HEK293 (cell line): Measurements from ENCODE around the gene PBLD.

Experiments used
- CTCF ChIP-seq: fragments of 450-650 bp; formaldehyde crosslinking; IDR thresholded peaks from 2 replicates; pipeline ENCODE4 v1.5.1; 2016; ENCODE audit warnings: missing biosample characterization, missing genetic modification characterization
- SALL2 ChIP-seq: fragments of 450-650 bp; formaldehyde crosslinking; IDR thresholded peaks from 2 replicates; pipeline ENCODE4 v1.5.0; 2017; ENCODE audit warnings: missing biosample characterization, mild to moderate bottlenecking, missing genetic modification characterization, borderline replicate concordance
- ZNF248 ChIP-seq: fragments of 450-650 bp; formaldehyde crosslinking; IDR thresholded peaks from 2 replicates; pipeline ENCODE4 v1.5.1; 2017; ENCODE audit warnings: missing biosample characterization, missing genetic modification characterization
- ZNF354C ChIP-seq: fragments of 450-650 bp; formaldehyde crosslinking; IDR thresholded peaks from 2 replicates; pipeline ENCODE4 v1.5.1; 2016; ENCODE audit warnings: missing biosample characterization, missing genetic modification characterization, low read depth, borderline replicate concordance

- TF ChIP-seq SALL2 (tag by site-specific recombination) (no peak), CTCF (tag by site-specific recombination) (no peak), ZNF354C (tag by site-specific recombination) (no peak), ZNF248 (tag by site-specific recombination) (no peak)
Observed at GRCh38 chr10:68301301-68301700, 31.4 kb downstream of the PBLD start.
